ENCODE measurements around the gene ZC3H14. TPM values are rescaled to one million over a fixed set of nuclear protein-coding genes. Genes with fewer than 3 reads are reported as not detected.

The ZC3H14 gene
- total and polyA plus RNA-seq, 4 donors, result 22.4 to 54.5 (median 31.7) TPM

DNA sequence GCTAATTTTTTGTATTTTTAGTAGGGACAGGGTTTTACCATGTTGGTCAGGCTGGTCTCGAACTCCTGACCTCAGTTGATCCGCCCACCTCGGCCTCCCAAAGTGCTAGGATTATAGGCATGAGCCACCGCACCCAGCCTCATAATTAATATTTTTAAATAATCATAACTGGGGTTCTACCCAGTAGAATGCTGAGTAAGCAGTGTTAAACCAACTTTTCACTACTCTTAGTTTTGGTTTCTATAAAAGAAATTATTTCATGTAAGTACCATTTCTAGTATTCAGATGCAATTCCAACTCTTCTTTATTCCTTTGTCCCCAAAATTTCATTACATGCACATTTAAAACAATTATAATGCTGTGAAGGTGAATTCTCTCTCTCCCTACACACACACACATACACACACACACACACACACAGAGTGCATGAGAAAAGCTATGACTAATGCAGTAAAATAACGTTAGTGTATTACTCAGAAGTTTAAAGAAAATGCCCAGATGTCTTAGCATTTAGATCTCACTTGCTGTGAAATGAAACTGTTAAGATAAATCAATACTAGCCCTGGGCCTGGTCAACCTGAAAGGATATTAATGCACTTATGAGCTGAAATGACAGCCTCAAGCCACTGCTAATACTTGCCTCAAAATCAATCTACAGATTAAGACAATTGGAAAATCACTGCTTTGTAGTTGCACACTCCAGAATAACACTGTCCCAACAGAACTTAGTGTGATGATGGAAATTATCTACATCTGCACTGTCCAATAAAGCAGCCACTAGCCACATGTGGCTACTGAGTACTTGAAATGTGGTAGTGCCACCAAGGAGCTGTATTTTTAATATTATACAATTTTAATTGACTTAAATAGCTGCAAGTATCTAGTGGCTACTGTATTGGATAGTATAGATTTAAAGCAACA is 44.0 kb upstream of the ZC3H14 start:
- Histone ChIP-seq H3K9ac (ENCODE audit: low read depth in 1 of 2, low read length in 2 of 2) (no peak overlapping the region), H3K27ac (ENCODE audit: low read depth in 1 of 2, low read length in 2 of 2) (no peak overlapping the region), H3K27me3 (ENCODE audit: control insufficient read depth in 4 of 4, insufficient read depth in 4 of 4, low read length in 3 of 4) (no peaks in the 10 kb centered on the region), H3K9me3 (ENCODE audit: control insufficient read depth in 4 of 4, low read length in 3 of 4) (no peaks in the 10 kb centered on the region), H3K36me3 (ENCODE audit: control insufficient read depth in 4 of 4, insufficient read depth in 3 of 4, low read depth in 1 of 4, low read length in 3 of 4) (peaks cover 0 to 3% (median 1%) of the 10 kb centered on the region in 4 donors), H3K4me3 (ENCODE audit: low read depth in 1 of 3, low read length in 3 of 3) (no peak overlapping the region), H3K4me1 (ENCODE audit: control insufficient read depth in 4 of 4, insufficient read depth in 4 of 4, low read length in 3 of 4) (peaks cover 0 to 11% (median 4%) of the 10 kb centered on the region in 4 donors)
- WGBS, result 86% methylated on average over 5 of the region's 5 CpGs
- DNase-seq (ENCODE audit: low spot score), result no peak
- TF ChIP-seq RAD21 (IDR thresholded peaks at IDR 0.05) (no peak), FOXA1 (IDR thresholded peaks at IDR 0.05) (no peak), HNF4A (conservative IDR thresholded peaks at IDR 0.05) (no peak), NR2F2 (IDR thresholded peaks at IDR 0.05) (no peak), EGR1 (IDR thresholded peaks at IDR 0.05; ENCODE audit: low read depth in 2 of 2) (no peak), GABPA (IDR thresholded peaks at IDR 0.05 in 1 of 2, conservative IDR thresholded peaks at IDR 0.05 in 1 of 2) (no peak), HNF4G (IDR thresholded peaks at IDR 0.05) (no peak), FOXA2 (IDR thresholded peaks at IDR 0.05) (no peak)
- TF ChIP-seq, protein P1, sequence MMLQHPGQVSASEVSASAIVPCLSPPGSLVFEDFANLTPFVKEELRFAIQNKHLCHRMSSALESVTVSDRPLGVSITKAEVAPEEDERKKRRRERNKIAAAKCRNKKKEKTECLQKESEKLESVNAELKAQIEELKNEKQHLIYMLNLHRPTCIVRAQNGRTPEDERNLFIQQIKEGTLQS (IDR thresholded peaks at IDR 0.05), result no peak
- TF ChIP-seq, protein P2, sequence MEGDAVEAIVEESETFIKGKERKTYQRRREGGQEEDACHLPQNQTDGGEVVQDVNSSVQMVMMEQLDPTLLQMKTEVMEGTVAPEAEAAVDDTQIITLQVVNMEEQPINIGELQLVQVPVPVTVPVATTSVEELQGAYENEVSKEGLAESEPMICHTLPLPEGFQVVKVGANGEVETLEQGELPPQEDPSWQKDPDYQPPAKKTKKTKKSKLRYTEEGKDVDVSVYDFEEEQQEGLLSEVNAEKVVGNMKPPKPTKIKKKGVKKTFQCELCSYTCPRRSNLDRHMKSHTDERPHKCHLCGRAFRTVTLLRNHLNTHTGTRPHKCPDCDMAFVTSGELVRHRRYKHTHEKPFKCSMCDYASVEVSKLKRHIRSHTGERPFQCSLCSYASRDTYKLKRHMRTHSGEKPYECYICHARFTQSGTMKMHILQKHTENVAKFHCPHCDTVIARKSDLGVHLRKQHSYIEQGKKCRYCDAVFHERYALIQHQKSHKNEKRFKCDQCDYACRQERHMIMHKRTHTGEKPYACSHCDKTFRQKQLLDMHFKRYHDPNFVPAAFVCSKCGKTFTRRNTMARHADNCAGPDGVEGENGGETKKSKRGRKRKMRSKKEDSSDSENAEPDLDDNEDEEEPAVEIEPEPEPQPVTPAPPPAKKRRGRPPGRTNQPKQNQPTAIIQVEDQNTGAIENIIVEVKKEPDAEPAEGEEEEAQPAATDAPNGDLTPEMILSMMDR (IDR thresholded peaks at IDR 0.05; ENCODE audit: low read depth, low read length, missing input control), result no peak

DNA sequence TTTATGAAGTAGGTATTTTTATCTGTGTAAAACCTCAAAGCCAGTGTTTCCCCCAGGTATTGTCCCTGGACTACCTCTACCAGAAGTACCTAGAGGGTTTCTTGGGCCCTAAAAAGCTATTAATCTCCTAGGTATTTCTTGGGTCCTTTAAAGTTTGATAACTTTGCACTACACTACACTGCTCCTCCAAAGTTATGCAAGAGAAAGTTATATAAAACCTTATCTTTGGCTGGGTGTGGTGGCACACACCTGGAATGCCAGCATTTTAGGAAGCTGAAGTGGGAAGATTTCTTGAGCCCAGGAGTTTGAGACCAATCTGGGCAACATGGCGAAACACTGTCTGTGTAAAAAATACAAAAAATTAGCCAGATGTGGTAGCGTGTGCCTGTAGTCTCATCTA is 42.9 kb upstream of the ZC3H14 start:
- H3K36me3 ChIP-seq (ENCODE audit: control insufficient read depth in 4 of 4, insufficient read depth in 3 of 4, low read depth in 1 of 4, low read length in 3 of 4), result peaks cover 0 to 1% (median 0%) of the 10 kb centered on the region in 4 donors
- DNase-seq (ENCODE audit: low spot score), result no peak
- TF ChIP-seq, protein P1 (IDR thresholded peaks at IDR 0.05), result no peak
- TF ChIP-seq, protein P3, sequence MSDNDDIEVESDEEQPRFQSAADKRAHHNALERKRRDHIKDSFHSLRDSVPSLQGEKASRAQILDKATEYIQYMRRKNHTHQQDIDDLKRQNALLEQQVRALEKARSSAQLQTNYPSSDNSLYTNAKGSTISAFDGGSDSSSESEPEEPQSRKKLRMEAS (IDR thresholded peaks at IDR 0.05), result no peak
- no peak for TF ChIP-seq HNF4G (IDR thresholded peaks at IDR 0.05)
- TF ChIP-seq, protein P4, sequence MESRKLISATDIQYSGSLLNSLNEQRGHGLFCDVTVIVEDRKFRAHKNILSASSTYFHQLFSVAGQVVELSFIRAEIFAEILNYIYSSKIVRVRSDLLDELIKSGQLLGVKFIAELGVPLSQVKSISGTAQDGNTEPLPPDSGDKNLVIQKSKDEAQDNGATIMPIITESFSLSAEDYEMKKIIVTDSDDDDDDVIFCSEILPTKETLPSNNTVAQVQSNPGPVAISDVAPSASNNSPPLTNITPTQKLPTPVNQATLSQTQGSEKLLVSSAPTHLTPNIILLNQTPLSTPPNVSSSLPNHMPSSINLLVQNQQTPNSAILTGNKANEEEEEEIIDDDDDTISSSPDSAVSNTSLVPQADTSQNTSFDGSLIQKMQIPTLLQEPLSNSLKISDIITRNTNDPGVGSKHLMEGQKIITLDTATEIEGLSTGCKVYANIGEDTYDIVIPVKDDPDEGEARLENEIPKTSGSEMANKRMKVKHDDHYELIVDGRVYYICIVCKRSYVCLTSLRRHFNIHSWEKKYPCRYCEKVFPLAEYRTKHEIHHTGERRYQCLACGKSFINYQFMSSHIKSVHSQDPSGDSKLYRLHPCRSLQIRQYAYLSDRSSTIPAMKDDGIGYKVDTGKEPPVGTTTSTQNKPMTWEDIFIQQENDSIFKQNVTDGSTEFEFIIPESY (IDR thresholded peaks at IDR 0.05), result no peak
- no peak overlapping the region for H3K4me3 ChIP-seq (ENCODE audit: low read depth in 1 of 3, low read length in 3 of 3)
- 91% methylated on average over 2 of the region's 2 CpGs for WGBS
- no peak overlapping the region for H3K9ac ChIP-seq (ENCODE audit: low read depth in 1 of 2, low read length in 2 of 2)
- peaks cover 0 to 11% (median 4%) of the 10 kb centered on the region in 4 donors for H3K4me1 ChIP-seq (ENCODE audit: control insufficient read depth in 4 of 4, insufficient read depth in 4 of 4, low read length in 3 of 4)
- H3K27ac ChIP-seq (ENCODE audit: low read depth in 1 of 2, low read length in 2 of 2), result no peak overlapping the region
- no peaks in the 10 kb centered on the region for H3K9me3 ChIP-seq (ENCODE audit: control insufficient read depth in 4 of 4, low read length in 3 of 4)
- no peaks in the 10 kb centered on the region for H3K27me3 ChIP-seq (ENCODE audit: control insufficient read depth in 4 of 4, insufficient read depth in 4 of 4, low read length in 3 of 4)
